ENCODE results near the gene CCDC192.

DNA sequence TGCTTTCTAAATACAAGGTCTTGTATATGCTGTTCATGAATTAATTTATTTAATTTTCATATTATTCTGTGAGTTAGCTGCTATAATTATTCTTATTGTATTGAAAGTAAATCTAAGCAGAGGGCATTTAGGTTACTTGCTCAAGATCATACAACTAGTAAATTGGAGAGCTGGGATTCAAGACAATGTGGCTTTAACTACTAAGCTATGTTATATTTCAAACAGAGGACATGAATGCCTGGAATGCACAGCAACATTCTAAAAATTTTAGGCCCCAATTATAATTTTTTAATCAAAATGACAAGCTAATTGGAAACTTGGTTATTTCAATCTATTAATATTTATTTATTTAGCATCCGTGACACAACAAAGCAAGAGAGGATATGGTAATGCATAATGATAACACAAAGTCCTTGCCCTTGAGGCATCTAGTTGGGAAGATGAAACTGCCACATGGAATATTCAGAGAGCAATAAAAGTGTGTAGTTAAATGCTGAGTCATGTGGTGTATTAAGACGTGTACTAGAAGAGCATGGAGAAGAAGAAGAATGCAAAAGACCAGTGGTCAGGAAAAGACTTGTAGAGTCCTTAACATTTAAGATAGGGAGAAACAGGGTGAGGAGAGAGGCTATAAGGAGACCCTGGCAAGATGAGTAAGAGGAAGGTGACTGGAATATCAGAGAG, 29.9 kb upstream of the CCDC192 start:
- TF ChIP-seq EP300 (IDR thresholded peaks at IDR 0.05) (no peak), POLR2A (IDR thresholded peaks at IDR 0.05) (no peak)

Measured in tibial nerve (tissue), 3 donors.